Uterus (tissue), 4 donors: ENCODE results near the gene PILRB. TPM values are rescaled to one million over a fixed set of nuclear protein-coding genes. Genes with fewer than 3 reads are reported as not detected.

Source experiments
- DNase-seq, 2 donors: peaks; one replicate each; pipeline ENCODE4 v3.0.0-alpha.2; 2019 to 2020
- H3K27ac ChIP-seq, 2 donors: fragments of 200-600 bp; sonication (generic); 1 replicate in 1 of 2; 2 replicates in 1 of 2; pipeline ENCODE4 v1.5.1; 2016 to 2018
- H3K27me3 ChIP-seq, 2 donors: fragments of 200-600 bp; sonication (generic); one replicate each; pipeline ENCODE4 v1.5.1; 2018 to 2019; ENCODE audit warnings: control low read depth in 1 of 2
- H3K36me3 ChIP-seq, 2 donors: fragments of 200-600 bp; sonication (generic); one replicate each; pipeline ENCODE4 v1.5.1; 2019; ENCODE audit warnings: control low read depth in 1 of 2
- H3K4me1 ChIP-seq, 2 donors: fragments of 200-600 bp; sonication (generic); one replicate each; pipeline ENCODE4 v1.5.1; 2018 to 2019; ENCODE audit warnings: control low read depth in 1 of 2
- H3K4me3 ChIP-seq, 2 donors: fragments of 200-600 bp; sonication (generic); 1 replicate in 1 of 2; 2 replicates in 1 of 2; pipeline ENCODE4 v1.5.1; 2018 to 2019; ENCODE audit warnings: mild to moderate bottlenecking in 1 of 2
- H3K9me3 ChIP-seq, 2 donors: fragments of 200-600 bp; sonication (generic); one replicate each; pipeline ENCODE4 v1.5.1; 2019; ENCODE audit warnings: control low read depth in 1 of 2
- CTCF ChIP-seq, 4 experiments: fragments of 200-600 bp in 2 of 4; fragments of 450-650 bp in 2 of 4; sonication (generic) in 2 of 4; IDR thresholded peaks; one replicate each; pipeline ENCODE4 v1.5.1; 2016 to 2019; ENCODE audit warnings: antibody characterized with exemption in 4 of 4, mild to moderate bottlenecking in 2 of 4, moderate library complexity in 1 of 4
- POLR2A ChIP-seq, 2 donors: fragments of 450-650 bp; IDR thresholded peaks; one replicate each; pipeline ENCODE4 v1.6.1; 2016; ENCODE audit warnings: antibody characterized with exemption in 2 of 2, mild to moderate bottlenecking in 1 of 2, moderate library complexity in 1 of 2
- intact Hi-C: fragments of 100-400 bp; cut with DNase I; formaldehyde crosslinking; loops from one replicate; pipeline ENCODE4 v1.15.1; 2023; ENCODE audit warnings: low total_unique reads
- total RNA-seq, 4 donors: library from RNA; depleted of rRNA in 3 of 4; stranded (reverse); fragments of >200 nt in 3 of 4; gene quantifications; one replicate each; pipeline versions ENCODE4 v1.1.0 to v1.2.4, GENCODE V29; 2014 to 2023
- donor health status: DM: yes; HTN: yes; CAD: no.

Gene PILRB
- total RNA-seq, 4 donors from 2014 or later, result 13.4 to 66.1 (median 56.3) TPM

GRCh38 chr7:100353685-100354330 is 4.1 kb upstream of the PILRB start:
- H3K27me3 ChIP-seq, result no peaks in the 10 kb centered on the region
- no peak for DNase-seq
- H3K4me3 ChIP-seq, result no peak overlapping the region
- no peak for TF ChIP-seq POLR2A (IDR thresholded peaks at IDR 0.05)
- TF ChIP-seq CTCF (IDR thresholded peaks at IDR 0.05), result no peak
- H3K36me3 ChIP-seq, result no peaks in the 10 kb centered on the region
- no peaks in the 10 kb centered on the region for H3K4me1 ChIP-seq
- intact Hi-C loops, result no loop called here
- H3K9me3 ChIP-seq, result no peaks in the 10 kb centered on the region
- H3K27ac ChIP-seq, result no peak overlapping the region

GRCh38 chr7:100356416-100357068 is 1.4 kb upstream of the PILRB start:
- H3K4me3 ChIP-seq, result no peak overlapping the region
- no peak for DNase-seq
- H3K36me3 ChIP-seq, result no peaks in the 10 kb centered on the region
- no peaks in the 10 kb centered on the region for H3K27me3 ChIP-seq
- H3K4me1 ChIP-seq, result no peaks in the 10 kb centered on the region
- H3K9me3 ChIP-seq, result no peaks in the 10 kb centered on the region
- intact Hi-C loops, result no loop called here
- TF ChIP-seq POLR2A (IDR thresholded peaks at IDR 0.05), result no peak
- TF ChIP-seq CTCF (IDR thresholded peaks at IDR 0.05), result no peak
- H3K27ac ChIP-seq, result no peak overlapping the region

- no peak for DNase-seq
- no peak for TF ChIP-seq CTCF (IDR thresholded peaks at IDR 0.05)
- no peak for TF ChIP-seq POLR2A (IDR thresholded peaks at IDR 0.05)
- Histone ChIP-seq H3K36me3 (no peaks in the 10 kb centered on the region), H3K4me1 (no peaks in the 10 kb centered on the region), H3K27ac (no peak overlapping the region), H3K4me3 (no peak overlapping the region), H3K27me3 (no peaks in the 10 kb centered on the region), H3K9me3 (no peaks in the 10 kb centered on the region)
- intact Hi-C loops, result no loop called here
Observed at GRCh38 chr7:100357131-100357561, 771 bp upstream of the PILRB start.

- Histone ChIP-seq H3K27me3 (no peaks in the 10 kb centered on the region), H3K9me3 (no peaks in the 10 kb centered on the region), H3K36me3 (no peaks in the 10 kb centered on the region), H3K4me3 (no peak overlapping the region), H3K4me1 (no peaks in the 10 kb centered on the region), H3K27ac (no peak overlapping the region)
- intact Hi-C loops, result no loop called here
- TF ChIP-seq POLR2A (IDR thresholded peaks at IDR 0.05), result no peak
- no peak for TF ChIP-seq CTCF (IDR thresholded peaks at IDR 0.05)
- no peak for DNase-seq
Observed at GRCh38 chr7:100358857-100359212, 918 bp downstream of the PILRB start.

- TF ChIP-seq POLR2A (IDR thresholded peaks at IDR 0.05), result no peak
- Histone ChIP-seq H3K4me1 (no peaks in the 10 kb centered on the region), H3K4me3 (no peak overlapping the region), H3K36me3 (no peaks in the 10 kb centered on the region), H3K9me3 (no peaks in the 10 kb centered on the region), H3K27ac (no peak overlapping the region), H3K27me3 (no peaks in the 10 kb centered on the region)
- intact Hi-C loops, result no loop called here
- no peak for DNase-seq
Observed at GRCh38 chr7:100360135-100360854, 2.4 kb downstream of the PILRB start.
